Right ventricle myocardium inferior (tissue), 1 donor: ENCODE data around the gene SALL4. TPM values are rescaled to one million over a fixed set of nuclear protein-coding genes. Genes with fewer than 3 reads are reported as not detected.
"Not testable (repeated sequence)": the region's sequence is repeated elsewhere in the genome, so short reads cannot be mapped to it uniquely, and the experiment has no call there.

ENCODE experiments used
- ATAC-seq: fragments of 200-7000 bp; cut with Tn5 transposase; one replicate; pipeline ENCODE4 v1.9.1; 2020; ENCODE audit warnings: mild to moderate bottlenecking, moderate library complexity
- DNase-seq: peaks from one replicate; pipeline ENCODE4 v3.0.0; 2021; ENCODE audit errors: missing footprints
- intact Hi-C: fragments of 100-400 bp; cut with DNase I; formaldehyde crosslinking; loops from one replicate; pipeline ENCODE4 v1.11.0; 2022
- long read RNA-seq: library from polyadenylated mRNA; unstranded; transcript quantifications from one replicate; pipeline ENCODE4 v2.0.0, GENCODE V29; 2021
- total RNA-seq: library from RNA; stranded (reverse); fragmentation: NEBNext Ultra II Directional; extraction: Animal tissue kit (Norgen Biotek cat#: 25700); gene quantifications from one replicate; pipeline ENCODE4 v1.2.1, GENCODE V29; 2021
- donor health status: DM: no; HTN: yes; CAD: no; lungs with severe emphysema.

Gene SALL4
- total RNA-seq: 0.19 TPM
- long read RNA-seq: 0 reads

GRCh38 chr20:51802170-51802751 is at the start of gene SALL4:
Gene SALL4, minus strand, starts transcription at chr20:51802521. Its CDS starts 113 bp downstream, at chr20:51802408.
- ATAC-seq (no peak), DNase-seq (no peak)
- intact Hi-C loops: no loop called here

DNA sequence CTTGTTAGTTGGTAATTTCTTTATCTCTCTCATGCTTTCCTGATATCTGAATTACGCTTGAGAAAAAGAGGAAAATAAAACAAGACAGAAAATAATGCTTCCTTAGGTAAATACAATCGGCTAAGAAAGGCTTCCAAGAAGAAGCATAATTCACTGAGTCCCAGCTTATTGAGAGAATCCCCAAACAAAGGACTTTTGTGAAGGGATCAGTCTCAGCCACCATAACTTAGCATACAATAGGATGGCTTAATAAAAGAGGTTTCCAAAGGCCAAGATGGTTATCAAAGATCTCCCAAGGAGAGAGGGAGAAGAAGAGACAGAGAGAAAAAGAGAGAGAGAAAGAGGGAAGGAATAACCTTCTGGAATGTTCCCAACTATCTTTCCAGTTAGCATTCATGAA is 46.0 kb upstream of the SALL4 start:
- DNase-seq (no peak), ATAC-seq (no peak)
- intact Hi-C loops: no loop called here

GRCh38 chr20:51840865-51841264 is 38.5 kb upstream of the SALL4 start:
- ATAC-seq (no peak), DNase-seq (no peak)
- intact Hi-C loops: no loop called here

- ATAC-seq: no peak
- DNase-seq: no peak
- intact Hi-C loops: no loop called here
Measured at GRCh38 chr20:51837876-51838420, 35.6 kb upstream of the SALL4 start.

GRCh38 chr20:51837436-51837835 is 35.1 kb upstream of the SALL4 start:
- intact Hi-C loops: no loop called here
- DNase-seq (no peak), ATAC-seq (no peak)

GRCh38 chr20:51833326-51833725 is 31.0 kb upstream of the SALL4 start:
- DNase-seq (no peak), ATAC-seq (no peak)
- intact Hi-C loops: no loop called here

DNA sequence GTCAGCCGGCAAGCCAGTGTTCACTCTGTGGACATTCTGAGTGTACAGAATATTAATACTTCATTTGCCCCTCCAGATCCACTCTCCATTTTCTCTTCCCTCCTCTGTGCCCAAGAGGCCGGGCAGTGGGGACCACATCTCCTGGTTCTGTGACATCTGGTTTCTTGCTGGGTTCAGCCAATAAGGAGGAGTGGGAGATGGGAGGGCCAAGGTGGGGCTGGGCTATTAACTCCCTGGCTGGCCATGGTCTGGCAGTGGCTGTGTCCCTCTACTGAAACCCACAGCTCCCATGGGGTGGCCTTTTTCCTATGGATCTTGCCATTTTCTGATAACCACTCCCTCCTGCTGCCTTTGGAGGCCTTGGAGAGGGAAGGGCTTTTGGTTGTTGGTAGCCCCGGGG is 30.0 kb upstream of the SALL4 start:
- no peak for ATAC-seq
- no peak for DNase-seq
- intact Hi-C loops: no loop called here

DNA sequence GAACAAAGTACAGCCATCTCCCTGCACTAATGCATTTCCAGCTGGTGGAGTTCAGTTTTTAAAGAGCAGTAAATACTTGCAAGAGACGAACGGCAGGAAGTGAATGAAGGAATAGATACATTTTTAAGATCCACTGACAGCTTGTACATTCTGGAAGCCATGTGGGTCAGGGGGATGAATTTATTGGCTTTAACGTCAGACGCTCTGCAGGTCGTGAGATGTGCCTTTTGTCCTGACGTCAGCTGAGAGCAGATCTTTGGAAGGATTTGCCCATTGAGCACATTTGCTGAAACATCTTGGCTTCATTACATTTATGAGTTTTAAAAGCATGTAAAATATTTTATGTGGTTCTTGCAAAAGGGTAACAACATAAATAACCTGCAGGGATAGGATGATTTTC is 29.5 kb upstream of the SALL4 start:
- no peak for DNase-seq
- intact Hi-C loops: no loop called here
- ATAC-seq: no peak

DNA sequence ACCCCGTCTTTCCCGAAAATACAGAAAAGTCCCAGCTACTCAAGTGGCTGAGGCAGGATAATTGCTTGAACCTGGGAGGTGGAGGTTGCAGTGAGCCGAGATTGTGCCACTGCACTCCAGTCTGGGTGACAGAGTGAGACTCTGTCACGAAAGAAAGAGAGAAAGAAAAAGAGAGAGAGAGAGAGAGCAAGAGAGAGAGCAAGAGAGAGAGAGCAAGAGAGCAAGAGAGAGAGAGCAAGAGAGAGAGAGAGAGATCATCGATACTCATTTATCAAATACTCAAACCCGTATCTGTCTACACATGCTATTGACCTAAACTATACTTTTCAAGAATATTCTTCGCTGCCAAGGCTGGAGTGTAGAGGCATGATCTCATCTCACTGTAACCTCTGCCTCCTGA is 28.2 kb upstream of the SALL4 start:
- intact Hi-C loops: no loop called here
- DNase-seq (no peak), ATAC-seq (no peak)

- intact Hi-C loops: no loop called here
- ATAC-seq: no peak
- no peak for DNase-seq
Measured at GRCh38 chr20:51828762-51829161, 26.4 kb upstream of the SALL4 start.

GRCh38 chr20:51826372-51826771 is 24.1 kb upstream of the SALL4 start:
- ATAC-seq (no peak), DNase-seq (no peak)

GRCh38 chr20:51818479-51819008 is 16.2 kb upstream of the SALL4 start:
- ATAC-seq (no peak), DNase-seq (no peak)
- intact Hi-C loops: no loop called here

More at GRCh38 chr20:51826372-51826771, 24.1 kb upstream of the SALL4 start:
- intact Hi-C loops: no loop called here

GRCh38 chr20:51816856-51817255 is 14.5 kb upstream of the SALL4 start:
- ATAC-seq, intact Hi-C loops: not testable (repeated sequence)

GRCh38 chr20:51815383-51816076 is 13.2 kb upstream of the SALL4 start:
- ATAC-seq: no peak
- intact Hi-C loops: no loop called here
- DNase-seq: no peak

More at GRCh38 chr20:51816856-51817255, 14.5 kb upstream of the SALL4 start:
- DNase-seq: not testable (repeated sequence)

DNA sequence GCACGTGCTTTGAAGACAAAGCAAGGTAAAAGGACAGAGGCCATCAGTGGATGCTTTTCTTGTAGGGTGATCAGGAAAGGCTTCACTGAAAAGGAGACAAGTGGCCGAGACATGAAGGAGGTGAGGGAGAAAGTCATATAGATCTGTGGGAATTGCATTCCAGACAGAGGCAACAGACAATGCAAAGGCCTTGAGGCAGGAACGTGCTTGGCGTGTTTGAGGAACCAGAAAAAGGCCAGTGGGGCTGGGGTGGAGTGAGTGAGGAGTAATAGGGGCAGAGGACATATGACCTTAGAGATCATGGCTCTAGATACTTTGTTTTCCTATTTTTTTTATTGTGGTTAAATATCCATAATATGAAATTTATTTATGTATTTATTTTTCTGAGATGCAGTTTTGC is 10.5 kb upstream of the SALL4 start:
- intact Hi-C loops: no loop called here
- no peak for ATAC-seq
- DNase-seq: no peak

DNA sequence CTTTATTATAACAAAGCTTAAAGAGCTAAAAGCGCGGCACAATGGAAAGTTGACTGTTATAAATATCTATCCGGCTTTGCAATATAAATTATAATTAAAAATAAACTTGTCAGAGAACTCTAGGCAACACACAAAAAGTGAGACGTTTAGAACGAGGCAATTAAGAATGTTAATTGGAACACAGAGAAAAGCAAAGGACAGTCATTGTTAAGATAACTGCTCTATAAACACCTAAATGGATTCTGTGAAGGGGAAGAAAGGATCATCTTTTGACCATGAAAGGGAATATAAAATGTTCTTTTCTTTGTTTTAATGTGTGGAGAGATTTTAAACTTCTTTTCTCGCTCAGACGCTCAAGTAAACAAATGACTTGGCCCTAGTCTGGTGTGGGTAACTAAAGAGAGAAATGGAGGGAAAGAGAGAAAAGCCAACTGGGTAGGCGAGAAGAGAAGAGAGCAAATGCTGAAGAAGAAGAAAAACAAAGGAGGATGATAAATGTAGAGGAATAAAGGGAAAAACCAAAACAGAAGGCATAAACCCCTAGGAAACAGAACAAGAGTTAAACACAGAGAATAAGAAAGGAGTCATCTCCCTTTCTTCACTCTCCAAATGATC is 9.3 kb upstream of the SALL4 start:
- intact Hi-C loops: no loop called here
- DNase-seq: no peak
- ATAC-seq: no peak

DNA sequence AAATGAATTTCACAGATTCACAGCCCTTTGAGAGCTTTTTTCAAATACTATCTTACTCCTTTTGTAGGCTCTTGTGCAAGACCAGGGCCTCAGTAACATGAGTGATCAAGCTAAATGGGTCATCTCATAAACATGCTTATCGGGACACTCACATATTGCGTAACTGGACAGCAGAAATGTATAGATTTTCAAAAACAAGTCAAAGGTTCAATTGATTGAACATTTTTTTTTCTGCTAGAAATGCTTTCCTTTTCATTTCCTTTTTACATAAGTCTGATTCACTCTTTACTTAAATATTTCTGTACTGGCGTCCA is 8.7 kb upstream of the SALL4 start:
- DNase-seq (no peak), ATAC-seq (no peak)
- intact Hi-C loops: no loop called here

DNA sequence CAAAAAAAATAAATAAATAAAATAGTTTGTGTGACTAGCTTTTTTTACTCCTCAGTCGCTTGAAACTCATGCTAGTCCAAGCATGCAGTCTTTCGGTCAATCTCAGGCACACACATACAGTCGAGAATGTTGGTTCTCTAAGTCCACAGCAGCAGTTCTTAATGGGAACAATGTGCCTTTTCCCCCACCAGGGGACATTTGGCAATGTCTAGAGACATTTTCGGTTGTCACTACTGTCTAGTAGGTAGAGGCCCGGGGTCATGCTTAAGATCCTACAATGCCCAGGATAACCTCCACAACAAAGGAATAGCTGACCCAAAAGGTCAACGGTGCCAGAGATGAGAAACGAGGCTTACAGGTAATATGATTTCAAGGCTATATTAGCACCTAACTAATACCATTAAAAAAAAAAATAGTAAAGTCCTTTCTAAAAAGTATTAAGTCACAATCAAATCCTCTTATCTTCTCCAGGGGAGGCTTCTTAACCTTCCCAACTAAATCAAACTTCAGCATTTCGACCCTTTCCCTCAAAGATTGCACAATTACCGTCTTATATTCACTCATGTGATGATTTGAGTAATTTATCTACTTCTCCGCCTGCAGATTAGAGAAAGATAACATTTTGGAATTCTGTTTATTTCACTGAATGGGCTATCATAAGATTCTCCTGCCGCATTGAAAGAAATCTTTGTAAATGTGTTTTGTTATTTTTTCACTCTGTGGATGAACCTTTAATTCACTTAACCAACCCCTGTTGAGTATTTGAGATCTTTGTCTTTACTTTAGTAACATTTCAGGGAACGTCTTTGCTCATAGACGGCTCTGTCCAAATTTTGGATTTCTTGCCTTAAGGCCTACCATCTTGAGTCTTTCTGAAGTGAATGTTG is 8.1 kb upstream of the SALL4 start:
- DNase-seq (no peak), ATAC-seq (no peak)
- intact Hi-C loops: no loop called here

DNA sequence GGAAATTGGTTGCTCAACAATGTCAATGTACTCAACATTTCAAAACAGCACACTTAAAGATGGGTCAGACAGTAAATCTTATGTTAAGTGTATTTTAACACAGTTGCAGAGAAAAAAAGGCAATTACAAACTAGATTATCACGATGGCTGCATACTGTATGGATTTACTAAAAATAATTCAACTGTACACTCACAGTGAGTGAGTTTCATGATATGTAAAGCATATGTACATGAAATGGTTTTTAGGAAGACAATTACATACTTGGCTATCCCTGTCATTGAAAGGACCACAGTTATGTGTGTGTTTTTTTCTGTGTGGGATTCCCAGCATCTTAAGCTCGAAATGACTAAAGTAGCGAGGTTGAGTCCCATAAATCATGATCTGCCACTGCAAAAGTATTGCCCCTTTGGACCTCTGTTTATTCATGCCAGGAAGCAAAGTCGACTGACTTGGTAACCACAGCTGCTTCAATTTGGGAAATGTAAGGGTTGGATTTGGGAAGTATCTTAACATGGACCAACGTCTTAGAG is 5.5 kb upstream of the SALL4 start:
- intact Hi-C loops: no loop called here
- ATAC-seq (no peak), DNase-seq (no peak)
